Kidney capillary endothelial cell (primary cell): ENCODE measurements around the gene DENND4A.
"Not testable (repeated sequence)": the region's sequence is repeated elsewhere in the genome, so short reads cannot be mapped to it uniquely, and the experiment has no call there.

Source experiments
- DNase-seq: peaks from one replicate; pipeline ENCODE4 v3.0.0-alpha.2; 2018; ENCODE audit warnings: low spot score

The DENND4A gene

GRCh38 chr15:65789105-65789504, 3.0 kb downstream of the DENND4A start:
- DNase-seq = no peak

GRCh38 chr15:65787260-65787659, 4.8 kb downstream of the DENND4A start:
- no peak for DNase-seq

GRCh38 chr15:65785151-65785550, 6.9 kb downstream of the DENND4A start:
- DNase-seq = no peak

GRCh38 chr15:65783872-65784271, 8.2 kb downstream of the DENND4A start:
- no peak for DNase-seq

GRCh38 chr15:65782096-65782495, 10.0 kb downstream of the DENND4A start:
- DNase-seq = no peak

- not testable (repeated sequence) for DNase-seq
These were observed 13.4 kb downstream of the DENND4A start for GRCh38 chr15:65778701-65779100.

- DNase-seq = no peak
These were observed 13.8 kb downstream of the DENND4A start for GRCh38 chr15:65778269-65778668.

GRCh38 chr15:65777843-65778242, 14.2 kb downstream of the DENND4A start:
- no peak for DNase-seq

GRCh38 chr15:65777053-65777452, 15.0 kb downstream of the DENND4A start:
- no peak for DNase-seq

- DNase-seq = no peak
These were observed 18.5 kb downstream of the DENND4A start for GRCh38 chr15:65773386-65774111.

GRCh38 chr15:65772930-65773329, 19.2 kb downstream of the DENND4A start:
- DNase-seq = no peak

GRCh38 chr15:65771870-65772269, 20.2 kb downstream of the DENND4A start:
- DNase-seq = no peak

GRCh38 chr15:65769482-65769881, 22.6 kb downstream of the DENND4A start:
- DNase-seq = no peak

- no peak for DNase-seq
These were observed 24.2 kb downstream of the DENND4A start for GRCh38 chr15:65767895-65768294.

GRCh38 chr15:65767264-65767595, 24.9 kb downstream of the DENND4A start:
- no peak for DNase-seq

GRCh38 chr15:65766422-65767263, 25.4 kb downstream of the DENND4A start:
- no peak for DNase-seq

GRCh38 chr15:65765106-65765505, 27.0 kb downstream of the DENND4A start:
- DNase-seq = no peak

- DNase-seq = no peak
These were observed 28.9 kb downstream of the DENND4A start for GRCh38 chr15:65762914-65763787.

- no peak for DNase-seq
These were observed 29.7 kb downstream of the DENND4A start for GRCh38 chr15:65762399-65762798.

GRCh38 chr15:65761210-65761926, 30.7 kb downstream of the DENND4A start:
- DNase-seq = no peak

GRCh38 chr15:65759441-65759840, 32.7 kb downstream of the DENND4A start:
- no peak for DNase-seq

- no peak for DNase-seq
These were observed 33.9 kb downstream of the DENND4A start for GRCh38 chr15:65758242-65758641.
